Right lobe of liver (tissue), 6 donors: Measurements from ENCODE around the gene IFNA7. TPM values are rescaled to one million over a fixed set of nuclear protein-coding genes. Genes with fewer than 3 reads are reported as not detected.
"Not testable (repeated sequence)": the region's sequence is repeated elsewhere in the genome, so short reads cannot be mapped to it uniquely, and the experiment has no call there.

Experiments used
- ATAC-seq, 4 donors: fragments of 200-7000 bp; cut with Tn5 transposase; one replicate each; pipeline ENCODE4 v1.9.1; 2020; ENCODE audit warnings: mild to moderate bottlenecking in 4 of 4, moderate library complexity in 4 of 4
- DNase-seq, 3 donors: peaks; one replicate each; pipeline ENCODE4 v3.0.0-alpha.2; 2020
- H3K27ac ChIP-seq, 3 donors: fragments of 200-600 bp; one replicate each; pipeline ENCODE4 v1.8.0; 2022
- H3K27me3 ChIP-seq, 2 donors: fragments of 200-600 bp; one replicate each; pipeline ENCODE4 v1.8.0; 2022
- H3K36me3 ChIP-seq, 4 donors: fragments of 200-600 bp; sonication (generic) in 1 of 4; one replicate each; pipeline versions ENCODE4 v1.5.1 to v1.8.0; 2017 to 2022; ENCODE audit warnings: control low read depth in 1 of 4
- H3K4me1 ChIP-seq, 4 donors: fragments of 200-600 bp; sonication (generic) in 1 of 4; one replicate each; pipeline versions ENCODE4 v1.5.1 to v1.8.0; 2017 to 2022; ENCODE audit warnings: control low read depth in 1 of 4
- H3K4me3 ChIP-seq, 3 donors: fragments of 200-600 bp; one replicate each; pipeline ENCODE4 v1.8.0; 2022
- H3K9me3 ChIP-seq, 4 donors: fragments of 200-600 bp; sonication (generic) in 1 of 4; one replicate each; pipeline versions ENCODE4 v1.5.1 to v1.8.0; 2017 to 2022; ENCODE audit warnings: control low read depth in 1 of 4
- POLR2A ChIP-seq: fragments of 450-650 bp; IDR thresholded peaks from one replicate; pipeline ENCODE4 v1.6.1; 2017; ENCODE audit warnings: antibody characterized with exemption, mild to moderate bottlenecking
- whole genome bisulfite sequencing: methylation state at CpG from one replicate; pipeline ENCODE4 v1.1.6; 2018; ENCODE audit warnings: low coverage, low lambda C conversion rate; ENCODE audit not compliant: insufficient coverage; ENCODE audit errors: missing lambda C conversion rate; 5-methylcytosine and 5-hydroxymethylcytosine counted together
- intact Hi-C, 2 donors: fragments of 100-400 bp; cut with DNase I; formaldehyde crosslinking; loops; one replicate each; pipeline versions ENCODE4 v1.11.2 to v1.14.1; 2022
- total RNA-seq, 6 experiments: library from RNA; depleted of rRNA in 2 of 6; stranded (reverse); fragments of >200 nt in 2 of 6; fragmentation: NEBNext Ultra II Directional in 3 of 6; extraction: Animal tissue kit (Norgen Biotek cat#: 25700) in 3 of 6; gene quantifications; one replicate each; pipeline versions ENCODE4 v1.1.0 to v1.2.4, GENCODE V29; 2016 to 2023
- TF ChIP-seq, protein P1 (sequence below), 4 donors: fragments of 200-600 bp in 3 of 4; fragments of 450-650 bp in 1 of 4; IDR thresholded peaks; one replicate each; pipeline versions ENCODE4 v1.5.1 to v1.8.0; 2016 to 2022; ENCODE audit warnings: antibody characterized with exemption in 4 of 4, mild to moderate bottlenecking in 2 of 4
- donor health status: DM: no; HTN: yes; CAD: no.
- donor health status: DM: no; HTN: no; CAD: no.
- donor health status: DM: no; HTN: no; CAD: no.
- donor health status: DM: no; HTN: yes; CAD: no.
- donor health status: DM: no; HTN: yes; CAD: no.

The IFNA7 gene
- total RNA-seq, 6 experiments from 2014 or later: not detected

DNA sequence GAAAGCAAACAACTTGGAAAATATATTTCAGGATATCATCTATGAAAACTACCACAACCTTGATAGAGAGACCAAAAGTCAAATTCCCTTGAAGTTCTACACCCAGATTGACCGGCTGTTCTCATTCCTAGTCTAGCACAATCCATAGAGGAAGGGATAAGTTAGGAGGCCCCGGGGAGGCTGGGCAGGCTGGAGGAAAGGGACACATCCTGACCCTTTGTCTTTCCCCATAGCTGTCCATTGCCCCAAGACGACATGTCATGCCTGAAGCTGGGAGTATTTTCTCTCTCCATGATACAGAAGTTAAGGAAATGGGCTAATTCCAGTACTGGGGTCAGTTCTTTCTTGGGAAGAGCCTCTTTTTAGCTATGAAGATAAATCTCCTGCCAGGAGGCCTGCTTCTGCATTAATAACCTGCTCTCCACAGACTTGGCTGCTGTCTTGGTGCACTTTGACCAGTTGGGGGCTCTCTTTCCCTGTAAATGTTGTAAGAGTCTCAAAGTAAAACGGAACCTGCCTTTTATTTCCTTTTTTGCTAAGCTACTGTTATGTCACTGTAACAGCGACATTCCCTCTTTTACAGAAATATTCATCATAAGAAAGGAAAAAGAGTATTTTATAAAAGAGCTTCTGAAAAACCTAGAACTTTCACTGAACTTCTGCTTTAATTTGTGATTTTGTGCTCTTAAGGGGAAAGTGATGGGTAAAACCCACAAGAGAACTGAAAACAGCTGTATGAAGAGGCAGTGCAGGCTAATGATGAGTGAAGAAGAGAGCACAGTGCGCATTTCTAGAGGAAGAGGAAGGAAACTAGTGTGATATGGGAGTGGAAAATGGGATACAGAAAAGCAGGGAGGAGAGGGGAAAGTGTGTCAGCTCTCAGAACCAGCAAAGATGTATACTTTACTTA lies 6.9 kb downstream of the IFNA7 start:
- H3K27ac ChIP-seq, H3K4me3 ChIP-seq, H3K9me3 ChIP-seq, intact Hi-C loops, H3K36me3 ChIP-seq, H3K4me1 ChIP-seq, H3K27me3 ChIP-seq, DNase-seq: not testable (repeated sequence)
- TF ChIP-seq, protein P1, sequence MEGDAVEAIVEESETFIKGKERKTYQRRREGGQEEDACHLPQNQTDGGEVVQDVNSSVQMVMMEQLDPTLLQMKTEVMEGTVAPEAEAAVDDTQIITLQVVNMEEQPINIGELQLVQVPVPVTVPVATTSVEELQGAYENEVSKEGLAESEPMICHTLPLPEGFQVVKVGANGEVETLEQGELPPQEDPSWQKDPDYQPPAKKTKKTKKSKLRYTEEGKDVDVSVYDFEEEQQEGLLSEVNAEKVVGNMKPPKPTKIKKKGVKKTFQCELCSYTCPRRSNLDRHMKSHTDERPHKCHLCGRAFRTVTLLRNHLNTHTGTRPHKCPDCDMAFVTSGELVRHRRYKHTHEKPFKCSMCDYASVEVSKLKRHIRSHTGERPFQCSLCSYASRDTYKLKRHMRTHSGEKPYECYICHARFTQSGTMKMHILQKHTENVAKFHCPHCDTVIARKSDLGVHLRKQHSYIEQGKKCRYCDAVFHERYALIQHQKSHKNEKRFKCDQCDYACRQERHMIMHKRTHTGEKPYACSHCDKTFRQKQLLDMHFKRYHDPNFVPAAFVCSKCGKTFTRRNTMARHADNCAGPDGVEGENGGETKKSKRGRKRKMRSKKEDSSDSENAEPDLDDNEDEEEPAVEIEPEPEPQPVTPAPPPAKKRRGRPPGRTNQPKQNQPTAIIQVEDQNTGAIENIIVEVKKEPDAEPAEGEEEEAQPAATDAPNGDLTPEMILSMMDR (IDR thresholded peaks at IDR 0.05): peak; percentile 22 to 49 (median 42)
- ATAC-seq: peak; percentile 65 to 89 (median 73)
- WGBS: 33% methylated on average over 5 of the region's 6 CpGs

DNA sequence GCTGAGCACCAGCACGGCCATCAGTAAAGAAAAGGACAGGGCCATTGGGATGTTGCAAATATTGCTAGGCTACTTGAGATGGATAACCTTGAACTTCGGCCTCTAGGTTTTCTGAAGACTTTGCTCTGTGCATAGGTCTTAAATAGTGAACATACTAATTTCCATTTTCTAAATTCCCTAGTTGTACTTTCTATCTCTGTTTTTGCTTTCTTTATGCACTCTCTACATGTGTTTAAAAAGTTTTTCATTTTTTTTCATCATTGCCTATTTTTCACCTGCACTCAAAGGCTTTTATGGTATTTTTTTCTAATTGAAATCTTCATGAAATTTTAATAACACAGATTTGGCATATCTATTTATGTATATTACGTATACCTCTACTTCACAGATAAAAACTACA lies 14.5 kb downstream of the IFNA7 start, which contains the start of gene IFNA4:
Gene IFNA4 (minus strand): TSS at position 101 of the 400 bp plus-strand sequence. CDS start 56 bp downstream, at position 45.
- H3K4me3 ChIP-seq, intact Hi-C loops, H3K27me3 ChIP-seq, H3K36me3 ChIP-seq, H3K4me1 ChIP-seq, H3K27ac ChIP-seq, ATAC-seq, DNase-seq, H3K9me3 ChIP-seq: not testable (repeated sequence)
- 54% methylated on average over 3 of the region's 3 CpGs for WGBS

DNA sequence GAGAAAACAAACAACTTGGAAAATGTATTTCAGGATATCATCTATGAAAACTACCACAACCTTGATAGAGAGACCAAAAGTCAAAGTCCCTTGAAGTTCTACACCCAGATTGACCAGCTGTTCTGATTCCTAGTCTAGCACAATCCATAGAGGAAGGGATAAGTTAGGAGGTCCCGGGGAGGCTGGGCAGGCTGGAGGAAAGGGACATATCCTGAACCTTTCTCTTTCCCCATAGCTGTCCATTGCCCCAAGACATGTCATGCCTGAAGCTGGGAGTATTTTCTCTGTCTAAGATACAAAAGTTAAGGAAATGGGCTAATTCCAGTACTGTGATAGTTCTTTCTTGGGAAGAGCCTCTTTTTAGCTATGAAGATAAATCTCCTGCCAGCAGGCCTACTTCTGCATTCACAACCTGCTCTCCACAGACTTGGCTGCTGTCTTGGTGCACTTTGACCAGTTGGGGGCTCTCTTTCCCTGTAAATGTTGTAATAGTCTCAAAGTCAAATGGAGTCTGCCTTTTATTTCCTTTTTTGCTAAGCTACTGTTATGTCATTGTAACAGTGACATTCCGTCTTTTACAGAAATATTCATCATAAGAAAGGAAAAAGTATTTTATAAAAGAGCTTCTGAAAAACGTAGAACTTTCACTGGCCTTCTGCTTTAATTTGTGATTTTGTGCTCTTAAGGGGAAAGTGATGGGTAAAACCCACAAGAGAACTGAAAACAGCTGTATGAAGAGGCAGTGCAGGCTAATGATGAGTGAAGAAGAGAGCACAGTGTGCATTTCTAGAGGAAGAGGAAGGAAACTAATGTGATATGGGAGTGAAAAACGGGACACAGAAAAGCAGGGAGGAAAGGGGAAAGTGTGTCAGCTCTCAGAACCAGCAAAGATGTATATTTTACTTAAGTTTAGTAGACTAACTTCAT lies 18.9 kb downstream of the IFNA7 start:
- not testable (repeated sequence) for DNase-seq, H3K27ac ChIP-seq
- 19% methylated on average over 4 of the region's 4 CpGs for WGBS

DNA sequence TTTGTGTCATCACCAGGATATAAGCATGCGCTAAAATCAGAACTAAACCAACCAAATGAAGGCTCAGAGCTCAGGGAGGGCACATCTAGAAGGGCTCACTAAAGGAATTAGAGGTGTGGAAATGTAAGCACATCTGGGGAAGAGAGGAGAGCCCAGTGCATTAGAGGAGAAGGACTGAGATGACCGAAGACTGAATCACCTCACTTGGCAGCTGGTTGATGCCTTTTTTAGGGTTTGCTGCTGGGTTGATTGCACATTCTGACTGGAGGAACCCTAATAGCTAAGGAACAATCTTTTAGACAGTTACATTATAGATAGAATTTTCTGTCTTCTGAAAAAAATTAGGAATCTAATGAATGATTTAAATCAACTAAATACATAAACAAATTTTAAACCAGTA lies 27.3 kb downstream of the IFNA7 start:
- H3K27me3 ChIP-seq: no peaks in the 10 kb centered on the region
- 84% methylated on average over 2 of the region's 2 CpGs for WGBS
- intact Hi-C loops: no loop called here
- no peak overlapping the region for H3K27ac ChIP-seq
- ATAC-seq (no peak), DNase-seq (no peak)
- no peaks in the 10 kb centered on the region for H3K9me3 ChIP-seq
- no peaks in the 10 kb centered on the region for H3K36me3 ChIP-seq
- H3K4me1 ChIP-seq: no peaks in the 10 kb centered on the region
- H3K4me3 ChIP-seq: no peak overlapping the region
- no peak for TF ChIP-seq POLR2A
- TF ChIP-seq, protein P1 (IDR thresholded peaks at IDR 0.05): no peak

More for the DNA sequence above, 18.9 kb downstream of the IFNA7 start:
- H3K36me3 ChIP-seq, intact Hi-C loops, H3K4me3 ChIP-seq, H3K4me1 ChIP-seq, H3K27me3 ChIP-seq, H3K9me3 ChIP-seq: not testable (repeated sequence)
- TF ChIP-seq, protein P1 (IDR thresholded peaks at IDR 0.05): peak in 3 of 4 donors; percentile 18 to 41 (median 37)
- ATAC-seq: peak; percentile 63 to 83 (median 68)
